Endometrial microvascular endothelial cells (primary cell): Measurements from ENCODE around the gene MYO1E. TPM values are rescaled to one million over a fixed set of nuclear protein-coding genes. Genes with fewer than 3 reads are reported as not detected.

Source experiments
- in situ Hi-C: cut with HindIII; loops from 2 replicates; pipeline ENCODE4 v1.10.0; 2017; ENCODE audit warnings: low sequenced_read_pairs, low pct_unique_long_range_greater_than_20kb; ENCODE audit errors: inconsistent ontology term
- total RNA-seq: library from RNA; depleted of rRNA; stranded (reverse); fragments of >200 nt; gene quantifications from one replicate; pipeline ENCODE4 v1.2.3, GENCODE V29; 2015; ENCODE audit errors: inconsistent ontology term

Gene MYO1E
- total RNA-seq, 1 donor from 2014 or later = 120 TPM

GRCh38 chr15:59251001-59251845, 121.4 kb downstream of the MYO1E start:
- in situ Hi-C loops = no loop called here

GRCh38 chr15:59250249-59250648, 122.4 kb downstream of the MYO1E start:
- in situ Hi-C loops = no loop called here

GRCh38 chr15:59249816-59250215, 122.9 kb downstream of the MYO1E start:
- in situ Hi-C loops = no loop called here

- in situ Hi-C loops = no loop called here
These were observed 125.3 kb downstream of the MYO1E start for GRCh38 chr15:59247364-59247763.

GRCh38 chr15:59245559-59245958, 127.1 kb downstream of the MYO1E start:
- in situ Hi-C loops = no loop called here

- in situ Hi-C loops = no loop called here
These were observed 128.3 kb downstream of the MYO1E start for GRCh38 chr15:59244337-59244736.

- in situ Hi-C loops = no loop called here
These were observed 129.0 kb downstream of the MYO1E start for GRCh38 chr15:59243622-59244021.

- in situ Hi-C loops = no loop called here
These were observed 130.0 kb downstream of the MYO1E start for GRCh38 chr15:59242649-59243048.

GRCh38 chr15:59240036-59240435, 132.6 kb downstream of the MYO1E start:
- in situ Hi-C loops = no loop called here

- in situ Hi-C loops = no loop called here
These were observed 134.7 kb downstream of the MYO1E start for GRCh38 chr15:59237924-59238331.

GRCh38 chr15:59237119-59237855, 135.4 kb downstream of the MYO1E start:
- in situ Hi-C loops = no loop called here

GRCh38 chr15:59236394-59236793, 136.3 kb downstream of the MYO1E start:
- in situ Hi-C loops = no loop called here

- in situ Hi-C loops = no loop called here
These were observed 140.2 kb downstream of the MYO1E start for GRCh38 chr15:59232476-59232875.

GRCh38 chr15:59230531-59231055, 142.1 kb downstream of the MYO1E start:
- in situ Hi-C loops = no loop called here

GRCh38 chr15:59229453-59229852, 143.2 kb downstream of the MYO1E start:
- in situ Hi-C loops = no loop called here

- in situ Hi-C loops = no loop called here
These were observed 143.7 kb downstream of the MYO1E start for GRCh38 chr15:59229015-59229414.

- in situ Hi-C loops = no loop called here
These were observed 145.7 kb downstream of the MYO1E start for GRCh38 chr15:59227021-59227420.

- in situ Hi-C loops = no loop called here
These were observed 148.2 kb downstream of the MYO1E start for GRCh38 chr15:59224474-59224873.

GRCh38 chr15:59223736-59224135, 148.9 kb downstream of the MYO1E start:
- in situ Hi-C loops = no loop called here
